Osteocyte (in vitro differentiated cells): Measurements from ENCODE around the gene ABCC9. TPM values are rescaled to one million over a fixed set of nuclear protein-coding genes. Genes with fewer than 3 reads are reported as not detected.

Source experiments
- DNase-seq: peaks from one replicate; pipeline ENCODE4 v3.0.0; 2021; ENCODE audit warnings: mixed read lengths; ENCODE audit not compliant: unreplicated experiment; ENCODE audit errors: extremely low spot score
- H3K27ac Mint-ChIP-seq: one replicate; pipeline ENCODE4 v1.8.0; 2021; ENCODE audit warnings: mild to moderate bottlenecking, mixed read lengths; ENCODE audit not compliant: unreplicated experiment
- H3K27me3 Mint-ChIP-seq: one replicate; pipeline ENCODE4 v1.8.0; 2021; ENCODE audit warnings: mixed read lengths; ENCODE audit not compliant: unreplicated experiment
- H3K36me3 Mint-ChIP-seq: one replicate; pipeline ENCODE4 v1.8.0; 2021; ENCODE audit warnings: mixed read lengths; ENCODE audit not compliant: unreplicated experiment
- H3K4me1 Mint-ChIP-seq: one replicate; pipeline ENCODE4 v1.8.0; 2021; ENCODE audit warnings: mixed read lengths; ENCODE audit not compliant: unreplicated experiment
- H3K4me3 Mint-ChIP-seq: one replicate; pipeline ENCODE4 v1.8.0; 2021; ENCODE audit warnings: mild to moderate bottlenecking, moderate library complexity, mixed read lengths; ENCODE audit not compliant: unreplicated experiment
- H3K9me3 Mint-ChIP-seq: one replicate; pipeline ENCODE4 v1.8.0; 2021; ENCODE audit warnings: mixed read lengths; ENCODE audit not compliant: unreplicated experiment
- total RNA-seq: library from RNA; stranded (reverse); gene quantifications from 2 replicates; pipeline ENCODE4 v1.2.1, GENCODE V29; 2021
- TF ChIP-seq, protein P1 (sequence below): fragments of 200-600 bp; sonication (generic); IDR thresholded peaks from 2 replicates; pipeline ENCODE4 v1.5.0; 2021; ENCODE audit warnings: antibody characterized with exemption, mild to moderate bottlenecking, moderate library complexity

Gene ABCC9
- total RNA-seq, 1 donor from 2014 or later = 0.46 TPM

DNA sequence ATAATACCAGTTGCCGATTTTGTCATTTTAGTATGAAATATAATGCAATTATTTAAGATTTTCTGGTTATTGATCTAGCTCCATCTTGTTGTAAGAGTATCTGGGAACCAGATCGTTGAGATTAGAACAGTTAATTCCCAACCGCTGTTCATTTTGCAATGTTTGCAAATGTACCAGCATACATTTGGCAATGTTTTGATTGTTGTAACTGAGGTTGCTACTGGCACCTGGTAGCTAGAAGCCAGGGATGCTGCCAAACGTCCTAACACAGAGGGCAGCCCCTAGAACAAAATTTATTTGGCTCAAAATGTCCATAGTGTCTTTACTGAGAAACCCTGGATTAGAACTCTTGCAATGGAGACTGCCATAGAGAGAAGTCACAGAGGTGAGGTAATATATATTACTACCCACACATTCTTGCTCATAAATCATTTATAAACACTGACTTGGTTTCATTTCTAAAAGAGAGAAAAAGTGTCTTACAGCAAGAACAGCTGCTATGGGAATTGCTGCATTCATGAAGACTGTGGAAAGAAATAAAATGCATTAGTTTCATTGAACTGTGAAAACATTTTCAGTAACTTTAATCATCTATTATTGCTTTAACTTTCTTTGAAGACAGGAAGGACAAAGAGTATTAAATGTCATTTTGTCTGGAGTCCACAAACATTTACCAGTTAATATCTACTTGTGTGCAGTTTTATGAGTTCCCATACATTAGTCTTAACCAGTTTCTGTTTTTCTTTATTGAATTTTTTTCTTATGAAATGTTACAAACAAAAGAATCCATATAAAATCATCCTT lies 46.2 kb downstream of the ABCC9 start:
- Mint-ChIP-seq H3K27ac (no peak overlapping the region), H3K27me3 (no peaks in the 10 kb centered on the region), H3K36me3 (no peaks in the 10 kb centered on the region), H3K4me1 (no peaks in the 10 kb centered on the region), H3K9me3 (no peaks in the 10 kb centered on the region), H3K4me3 (no peak overlapping the region)
- no peak for DNase-seq
- TF ChIP-seq, protein P1, sequence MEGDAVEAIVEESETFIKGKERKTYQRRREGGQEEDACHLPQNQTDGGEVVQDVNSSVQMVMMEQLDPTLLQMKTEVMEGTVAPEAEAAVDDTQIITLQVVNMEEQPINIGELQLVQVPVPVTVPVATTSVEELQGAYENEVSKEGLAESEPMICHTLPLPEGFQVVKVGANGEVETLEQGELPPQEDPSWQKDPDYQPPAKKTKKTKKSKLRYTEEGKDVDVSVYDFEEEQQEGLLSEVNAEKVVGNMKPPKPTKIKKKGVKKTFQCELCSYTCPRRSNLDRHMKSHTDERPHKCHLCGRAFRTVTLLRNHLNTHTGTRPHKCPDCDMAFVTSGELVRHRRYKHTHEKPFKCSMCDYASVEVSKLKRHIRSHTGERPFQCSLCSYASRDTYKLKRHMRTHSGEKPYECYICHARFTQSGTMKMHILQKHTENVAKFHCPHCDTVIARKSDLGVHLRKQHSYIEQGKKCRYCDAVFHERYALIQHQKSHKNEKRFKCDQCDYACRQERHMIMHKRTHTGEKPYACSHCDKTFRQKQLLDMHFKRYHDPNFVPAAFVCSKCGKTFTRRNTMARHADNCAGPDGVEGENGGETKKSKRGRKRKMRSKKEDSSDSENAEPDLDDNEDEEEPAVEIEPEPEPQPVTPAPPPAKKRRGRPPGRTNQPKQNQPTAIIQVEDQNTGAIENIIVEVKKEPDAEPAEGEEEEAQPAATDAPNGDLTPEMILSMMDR = no peak

DNA sequence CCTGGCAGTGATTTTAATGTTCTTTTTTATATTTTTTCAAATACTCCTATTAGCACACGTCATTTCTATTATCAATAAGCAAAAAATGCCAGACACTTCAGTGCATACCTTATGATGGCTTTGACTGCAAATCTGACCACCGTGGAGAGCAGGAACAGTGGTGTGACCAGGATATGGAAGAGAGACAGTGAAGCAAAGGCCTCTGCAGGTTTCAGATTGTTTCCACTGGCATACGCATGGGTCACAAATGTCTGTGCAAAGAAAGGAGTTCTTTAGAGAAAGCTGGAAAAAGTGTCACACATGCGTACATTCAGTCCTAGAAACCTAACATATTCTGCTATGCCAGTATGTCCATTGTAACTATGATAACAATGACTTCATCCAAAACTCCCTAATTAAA lies 47.3 kb downstream of the ABCC9 start:
- Mint-ChIP-seq H3K27ac (no peak overlapping the region), H3K4me1 (no peaks in the 10 kb centered on the region), H3K36me3 (no peaks in the 10 kb centered on the region), H3K27me3 (no peaks in the 10 kb centered on the region), H3K4me3 (no peak overlapping the region), H3K9me3 (no peaks in the 10 kb centered on the region)
- TF ChIP-seq, protein P1 = no peak
- no peak for DNase-seq

DNA sequence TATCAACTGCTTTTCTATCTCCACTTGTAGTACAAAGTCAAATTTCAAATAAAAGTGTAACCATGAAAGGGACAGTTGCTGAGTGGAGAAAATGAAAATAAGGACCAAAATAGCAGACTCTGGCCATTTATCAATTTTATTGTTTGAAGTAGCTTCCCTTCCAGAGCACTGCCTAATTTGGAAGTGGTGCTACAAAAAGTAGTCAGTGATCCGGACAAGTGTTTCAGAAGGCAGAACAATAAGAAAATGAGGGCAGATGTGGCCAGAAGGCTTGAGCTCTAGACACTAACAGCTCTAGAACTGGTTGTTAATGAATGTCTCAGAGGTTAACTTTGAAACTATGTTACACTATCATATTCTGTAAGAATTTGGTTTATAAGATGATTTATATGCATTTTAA lies 48.9 kb downstream of the ABCC9 start:
- TF ChIP-seq, protein P1 = no peak
- Mint-ChIP-seq H3K9me3 (no peaks in the 10 kb centered on the region), H3K4me3 (no peak overlapping the region), H3K4me1 (no peaks in the 10 kb centered on the region), H3K27ac (no peak overlapping the region), H3K27me3 (peaks cover 4% of the 10 kb centered on the region), H3K36me3 (no peaks in the 10 kb centered on the region)
- DNase-seq = no peak

DNA sequence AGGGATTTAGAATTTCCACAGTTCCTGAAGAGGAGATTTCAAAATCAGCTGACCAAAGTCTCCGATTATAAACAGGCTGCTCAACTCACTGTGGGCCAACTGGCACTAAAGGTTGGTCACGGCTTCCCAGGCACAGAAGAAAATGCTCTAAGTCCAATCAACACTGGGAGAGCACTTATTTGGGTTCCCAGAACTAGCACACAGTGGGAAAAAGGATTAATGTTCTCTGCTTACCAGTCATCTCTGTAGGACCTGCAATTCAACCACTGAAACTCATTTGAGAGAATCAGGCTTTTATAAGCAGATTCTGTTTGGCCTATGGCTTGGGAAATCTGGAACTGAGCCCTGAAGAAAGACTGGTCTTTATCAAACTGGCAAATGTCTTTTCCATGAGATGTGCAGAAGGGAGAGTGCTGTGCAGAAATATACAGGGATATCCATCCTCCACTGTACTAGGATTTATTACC lies 49.4 kb downstream of the ABCC9 start:
- Mint-ChIP-seq H3K27ac (no peak overlapping the region), H3K4me1 (no peaks in the 10 kb centered on the region), H3K9me3 (no peaks in the 10 kb centered on the region), H3K36me3 (no peaks in the 10 kb centered on the region), H3K27me3 (peaks cover 4% of the 10 kb centered on the region), H3K4me3 (no peak overlapping the region)
- TF ChIP-seq, protein P1 = no peak
- DNase-seq = no peak

DNA sequence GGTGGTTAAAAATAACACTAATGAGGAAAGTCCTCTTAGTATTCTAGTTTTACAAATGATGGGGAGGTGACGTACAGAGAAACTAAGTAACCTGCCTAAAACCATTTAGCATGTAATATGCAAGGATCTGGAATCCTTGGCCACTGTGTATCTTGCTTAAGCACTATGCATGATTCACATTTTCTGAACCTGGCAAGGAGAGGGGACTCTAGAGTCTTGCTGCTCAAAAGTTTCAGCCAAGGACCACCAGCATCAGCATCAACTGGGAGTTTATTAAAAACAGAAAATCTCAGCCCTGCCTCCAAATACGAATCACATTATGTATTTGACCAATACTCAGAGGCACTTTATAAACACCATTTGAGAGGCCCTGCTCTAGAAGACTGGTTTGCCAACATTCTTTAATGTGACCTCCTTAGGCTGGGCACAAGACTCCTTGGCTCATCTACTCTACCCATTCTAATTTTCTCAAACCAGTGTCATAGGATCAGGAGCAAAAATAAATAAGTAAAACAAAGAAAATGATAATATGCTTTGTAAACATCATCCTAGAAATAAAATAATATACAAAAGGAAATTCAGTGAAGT lies 52.9 kb downstream of the ABCC9 start:
- Mint-ChIP-seq H3K4me1 (no peaks in the 10 kb centered on the region), H3K27me3 (peaks cover 10% of the 10 kb centered on the region), H3K36me3 (no peaks in the 10 kb centered on the region), H3K9me3 (no peaks in the 10 kb centered on the region), H3K4me3 (no peak overlapping the region), H3K27ac (no peak overlapping the region)
- TF ChIP-seq, protein P1 = no peak
- no peak for DNase-seq
